HL-60 (cell line): Measurements from ENCODE around the gene MAN2A1.

ENCODE experiments used
- TF ChIP-seq, protein P1 (sequence below): IDR thresholded peaks from one replicate; pipeline ENCODE4 v1.5.1; 2011; ENCODE audit warnings: low read length, control low read depth, inconsistent platforms; ENCODE audit not compliant: insufficient read depth
- TF ChIP-seq, protein P2 (sequence below): IDR thresholded peaks from 2 replicates; pipeline ENCODE4 v1.6.1; 2012; ENCODE audit warnings: low read depth; ENCODE audit not compliant: insufficient replicate concordance

DNA sequence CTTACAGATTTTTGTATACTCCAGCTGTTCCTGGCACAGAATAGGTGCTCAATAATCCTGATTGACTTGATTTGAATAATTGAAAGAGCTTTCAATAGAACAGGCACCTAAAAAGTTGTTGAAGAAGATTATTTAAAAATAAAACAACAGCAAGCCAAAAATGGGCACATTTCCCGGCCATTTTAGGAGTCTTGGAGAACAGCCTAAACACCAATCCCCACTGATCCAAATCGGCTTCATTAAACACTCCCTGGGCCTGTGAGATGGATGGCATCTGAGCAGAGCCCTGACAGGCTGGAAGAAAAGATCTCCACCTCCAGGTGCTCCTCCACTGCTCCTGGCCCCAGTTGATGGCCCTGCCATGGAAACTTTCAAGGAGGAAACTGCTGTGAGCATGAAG, 213.3 kb downstream of the MAN2A1 start:
- TF ChIP-seq, protein P1, sequence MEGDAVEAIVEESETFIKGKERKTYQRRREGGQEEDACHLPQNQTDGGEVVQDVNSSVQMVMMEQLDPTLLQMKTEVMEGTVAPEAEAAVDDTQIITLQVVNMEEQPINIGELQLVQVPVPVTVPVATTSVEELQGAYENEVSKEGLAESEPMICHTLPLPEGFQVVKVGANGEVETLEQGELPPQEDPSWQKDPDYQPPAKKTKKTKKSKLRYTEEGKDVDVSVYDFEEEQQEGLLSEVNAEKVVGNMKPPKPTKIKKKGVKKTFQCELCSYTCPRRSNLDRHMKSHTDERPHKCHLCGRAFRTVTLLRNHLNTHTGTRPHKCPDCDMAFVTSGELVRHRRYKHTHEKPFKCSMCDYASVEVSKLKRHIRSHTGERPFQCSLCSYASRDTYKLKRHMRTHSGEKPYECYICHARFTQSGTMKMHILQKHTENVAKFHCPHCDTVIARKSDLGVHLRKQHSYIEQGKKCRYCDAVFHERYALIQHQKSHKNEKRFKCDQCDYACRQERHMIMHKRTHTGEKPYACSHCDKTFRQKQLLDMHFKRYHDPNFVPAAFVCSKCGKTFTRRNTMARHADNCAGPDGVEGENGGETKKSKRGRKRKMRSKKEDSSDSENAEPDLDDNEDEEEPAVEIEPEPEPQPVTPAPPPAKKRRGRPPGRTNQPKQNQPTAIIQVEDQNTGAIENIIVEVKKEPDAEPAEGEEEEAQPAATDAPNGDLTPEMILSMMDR, result no peak
- TF ChIP-seq, protein P2, sequence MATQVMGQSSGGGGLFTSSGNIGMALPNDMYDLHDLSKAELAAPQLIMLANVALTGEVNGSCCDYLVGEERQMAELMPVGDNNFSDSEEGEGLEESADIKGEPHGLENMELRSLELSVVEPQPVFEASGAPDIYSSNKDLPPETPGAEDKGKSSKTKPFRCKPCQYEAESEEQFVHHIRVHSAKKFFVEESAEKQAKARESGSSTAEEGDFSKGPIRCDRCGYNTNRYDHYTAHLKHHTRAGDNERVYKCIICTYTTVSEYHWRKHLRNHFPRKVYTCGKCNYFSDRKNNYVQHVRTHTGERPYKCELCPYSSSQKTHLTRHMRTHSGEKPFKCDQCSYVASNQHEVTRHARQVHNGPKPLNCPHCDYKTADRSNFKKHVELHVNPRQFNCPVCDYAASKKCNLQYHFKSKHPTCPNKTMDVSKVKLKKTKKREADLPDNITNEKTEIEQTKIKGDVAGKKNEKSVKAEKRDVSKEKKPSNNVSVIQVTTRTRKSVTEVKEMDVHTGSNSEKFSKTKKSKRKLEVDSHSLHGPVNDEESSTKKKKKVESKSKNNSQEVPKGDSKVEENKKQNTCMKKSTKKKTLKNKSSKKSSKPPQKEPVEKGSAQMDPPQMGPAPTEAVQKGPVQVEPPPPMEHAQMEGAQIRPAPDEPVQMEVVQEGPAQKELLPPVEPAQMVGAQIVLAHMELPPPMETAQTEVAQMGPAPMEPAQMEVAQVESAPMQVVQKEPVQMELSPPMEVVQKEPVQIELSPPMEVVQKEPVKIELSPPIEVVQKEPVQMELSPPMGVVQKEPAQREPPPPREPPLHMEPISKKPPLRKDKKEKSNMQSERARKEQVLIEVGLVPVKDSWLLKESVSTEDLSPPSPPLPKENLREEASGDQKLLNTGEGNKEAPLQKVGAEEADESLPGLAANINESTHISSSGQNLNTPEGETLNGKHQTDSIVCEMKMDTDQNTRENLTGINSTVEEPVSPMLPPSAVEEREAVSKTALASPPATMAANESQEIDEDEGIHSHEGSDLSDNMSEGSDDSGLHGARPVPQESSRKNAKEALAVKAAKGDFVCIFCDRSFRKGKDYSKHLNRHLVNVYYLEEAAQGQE, result no peak
